GM23338 (cell line): ENCODE results near the gene CFAP100.

ENCODE experiments used
- CREB1 ChIP-seq: fragments of 250-450 bp; sonication (Bioruptor Pico); IDR thresholded peaks from 2 replicates; pipeline ENCODE4 v1.5.0; 2020; ENCODE audit warnings: low read depth, mild to moderate bottlenecking, moderate library complexity
- EZH2 ChIP-seq: fragments of 200-600 bp; sonication (generic); IDR thresholded peaks from one replicate; pipeline ENCODE4 v1.8.0; 2017; ENCODE audit warnings: antibody characterized with exemption, mild to moderate bottlenecking, low read depth; ENCODE audit not compliant: unreplicated experiment
- EZH2phosphoT487 ChIP-seq: fragments of 200-600 bp; sonication (generic); IDR thresholded peaks from one replicate; pipeline ENCODE4 v1.8.1; 2018; ENCODE audit warnings: antibody characterized with exemption; ENCODE audit not compliant: unreplicated experiment
- JUNB ChIP-seq: IDR thresholded peaks from one replicate; pipeline ENCODE4 v1.6.1; 2016; ENCODE audit warnings: antibody characterized with exemption; ENCODE audit not compliant: unreplicated experiment
- NANOG ChIP-seq: IDR thresholded peaks from 2 replicates; pipeline ENCODE4 v1.6.1; 2016; ENCODE audit warnings: antibody characterized with exemption, borderline replicate concordance
- POLR2AphosphoS5 ChIP-seq: IDR thresholded peaks from 2 replicates; pipeline ENCODE4 v1.6.1; 2016; ENCODE audit warnings: antibody characterized with exemption, low read depth
- STAT1 ChIP-seq: IDR thresholded peaks from one replicate; pipeline ENCODE4 v1.6.1; 2016; ENCODE audit warnings: antibody characterized with exemption; ENCODE audit not compliant: unreplicated experiment
- ZNF331 ChIP-seq: fragments of 250-450 bp; sonication (Bioruptor Pico); IDR thresholded peaks from 2 replicates; pipeline ENCODE4 v1.5.0; 2020; ENCODE audit warnings: low read depth, mild to moderate bottlenecking, moderate library complexity
- TF ChIP-seq, protein P1 (sequence below), 2 experiments: fragments of 200-600 bp in 1 of 2; sonication (generic) in 1 of 2; conservative IDR thresholded peaks; 2 replicates each; pipeline versions ENCODE4 v1.5.1 to v1.6.1; 2016 to 2017; ENCODE audit warnings: antibody characterized with exemption in 2 of 2, low read depth in 2 of 2, mild to moderate bottlenecking in 2 of 2, moderate library complexity in 1 of 2
- TF ChIP-seq, protein P2 (sequence below): IDR thresholded peaks from one replicate; pipeline ENCODE4 v1.6.1; 2018; ENCODE audit warnings: antibody characterized with exemption; ENCODE audit not compliant: unreplicated experiment
- TF ChIP-seq, protein P3 (sequence below): IDR thresholded peaks from 2 replicates; pipeline ENCODE4 v1.6.1; 2016; ENCODE audit warnings: antibody characterized with exemption

DNA sequence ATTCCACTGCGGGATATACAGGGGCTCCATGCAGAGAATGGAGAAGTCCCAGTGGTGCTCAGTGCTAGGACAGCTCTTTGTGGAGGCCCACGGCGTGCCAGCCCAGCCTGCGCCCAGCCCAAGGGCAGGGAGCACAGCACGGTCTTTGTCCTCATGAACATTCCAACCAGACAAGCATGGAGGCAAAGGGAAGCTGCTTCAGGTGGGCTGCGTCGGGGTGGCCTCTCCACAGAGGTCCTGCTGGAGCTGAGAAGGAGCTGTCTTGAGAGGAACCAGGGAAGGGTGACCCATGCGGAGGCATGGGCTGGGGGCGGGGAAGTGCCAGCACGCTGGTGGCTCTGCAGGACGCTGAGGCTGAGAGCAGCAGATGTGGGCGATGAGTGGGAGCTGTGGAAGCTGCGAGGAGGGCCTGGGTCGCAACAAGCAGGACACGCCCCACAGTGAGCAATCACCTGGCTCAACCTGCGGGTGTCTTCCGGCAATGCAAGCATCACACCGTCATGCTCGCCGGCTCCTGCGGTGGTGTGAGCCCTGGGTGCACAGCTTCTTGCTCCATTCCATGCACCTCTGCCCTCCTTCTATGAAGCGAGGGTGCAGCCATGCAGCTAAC is 23.5 kb upstream of the CFAP100 start:
- no peak for TF ChIP-seq POLR2AphosphoS5
- TF ChIP-seq, protein P1, sequence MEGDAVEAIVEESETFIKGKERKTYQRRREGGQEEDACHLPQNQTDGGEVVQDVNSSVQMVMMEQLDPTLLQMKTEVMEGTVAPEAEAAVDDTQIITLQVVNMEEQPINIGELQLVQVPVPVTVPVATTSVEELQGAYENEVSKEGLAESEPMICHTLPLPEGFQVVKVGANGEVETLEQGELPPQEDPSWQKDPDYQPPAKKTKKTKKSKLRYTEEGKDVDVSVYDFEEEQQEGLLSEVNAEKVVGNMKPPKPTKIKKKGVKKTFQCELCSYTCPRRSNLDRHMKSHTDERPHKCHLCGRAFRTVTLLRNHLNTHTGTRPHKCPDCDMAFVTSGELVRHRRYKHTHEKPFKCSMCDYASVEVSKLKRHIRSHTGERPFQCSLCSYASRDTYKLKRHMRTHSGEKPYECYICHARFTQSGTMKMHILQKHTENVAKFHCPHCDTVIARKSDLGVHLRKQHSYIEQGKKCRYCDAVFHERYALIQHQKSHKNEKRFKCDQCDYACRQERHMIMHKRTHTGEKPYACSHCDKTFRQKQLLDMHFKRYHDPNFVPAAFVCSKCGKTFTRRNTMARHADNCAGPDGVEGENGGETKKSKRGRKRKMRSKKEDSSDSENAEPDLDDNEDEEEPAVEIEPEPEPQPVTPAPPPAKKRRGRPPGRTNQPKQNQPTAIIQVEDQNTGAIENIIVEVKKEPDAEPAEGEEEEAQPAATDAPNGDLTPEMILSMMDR (conservative IDR thresholded peaks at IDR 0.05; ENCODE audit: low read depth in 2 of 2), result no peak
- TF ChIP-seq, protein P2, sequence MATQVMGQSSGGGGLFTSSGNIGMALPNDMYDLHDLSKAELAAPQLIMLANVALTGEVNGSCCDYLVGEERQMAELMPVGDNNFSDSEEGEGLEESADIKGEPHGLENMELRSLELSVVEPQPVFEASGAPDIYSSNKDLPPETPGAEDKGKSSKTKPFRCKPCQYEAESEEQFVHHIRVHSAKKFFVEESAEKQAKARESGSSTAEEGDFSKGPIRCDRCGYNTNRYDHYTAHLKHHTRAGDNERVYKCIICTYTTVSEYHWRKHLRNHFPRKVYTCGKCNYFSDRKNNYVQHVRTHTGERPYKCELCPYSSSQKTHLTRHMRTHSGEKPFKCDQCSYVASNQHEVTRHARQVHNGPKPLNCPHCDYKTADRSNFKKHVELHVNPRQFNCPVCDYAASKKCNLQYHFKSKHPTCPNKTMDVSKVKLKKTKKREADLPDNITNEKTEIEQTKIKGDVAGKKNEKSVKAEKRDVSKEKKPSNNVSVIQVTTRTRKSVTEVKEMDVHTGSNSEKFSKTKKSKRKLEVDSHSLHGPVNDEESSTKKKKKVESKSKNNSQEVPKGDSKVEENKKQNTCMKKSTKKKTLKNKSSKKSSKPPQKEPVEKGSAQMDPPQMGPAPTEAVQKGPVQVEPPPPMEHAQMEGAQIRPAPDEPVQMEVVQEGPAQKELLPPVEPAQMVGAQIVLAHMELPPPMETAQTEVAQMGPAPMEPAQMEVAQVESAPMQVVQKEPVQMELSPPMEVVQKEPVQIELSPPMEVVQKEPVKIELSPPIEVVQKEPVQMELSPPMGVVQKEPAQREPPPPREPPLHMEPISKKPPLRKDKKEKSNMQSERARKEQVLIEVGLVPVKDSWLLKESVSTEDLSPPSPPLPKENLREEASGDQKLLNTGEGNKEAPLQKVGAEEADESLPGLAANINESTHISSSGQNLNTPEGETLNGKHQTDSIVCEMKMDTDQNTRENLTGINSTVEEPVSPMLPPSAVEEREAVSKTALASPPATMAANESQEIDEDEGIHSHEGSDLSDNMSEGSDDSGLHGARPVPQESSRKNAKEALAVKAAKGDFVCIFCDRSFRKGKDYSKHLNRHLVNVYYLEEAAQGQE, result no peak
- no peak for TF ChIP-seq EZH2
- no peak for TF ChIP-seq EZH2phosphoT487
- TF ChIP-seq STAT1, result no peak
- no peak for TF ChIP-seq CREB1
- TF ChIP-seq ZNF331 (CRISPR knock-in tag), result no peak
- TF ChIP-seq, protein P3, sequence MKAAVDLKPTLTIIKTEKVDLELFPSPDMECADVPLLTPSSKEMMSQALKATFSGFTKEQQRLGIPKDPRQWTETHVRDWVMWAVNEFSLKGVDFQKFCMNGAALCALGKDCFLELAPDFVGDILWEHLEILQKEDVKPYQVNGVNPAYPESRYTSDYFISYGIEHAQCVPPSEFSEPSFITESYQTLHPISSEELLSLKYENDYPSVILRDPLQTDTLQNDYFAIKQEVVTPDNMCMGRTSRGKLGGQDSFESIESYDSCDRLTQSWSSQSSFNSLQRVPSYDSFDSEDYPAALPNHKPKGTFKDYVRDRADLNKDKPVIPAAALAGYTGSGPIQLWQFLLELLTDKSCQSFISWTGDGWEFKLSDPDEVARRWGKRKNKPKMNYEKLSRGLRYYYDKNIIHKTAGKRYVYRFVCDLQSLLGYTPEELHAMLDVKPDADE, result no peak
- no peak for TF ChIP-seq JUNB
- TF ChIP-seq NANOG, result no peak
